NCI-H1048 (cell line): ENCODE results near the gene USHBP1.
"Not testable (repeated sequence)": the region's sequence is repeated elsewhere in the genome, so short reads cannot be mapped to it uniquely, and the experiment has no call there.

Experiments used
- DNase-seq: peaks from one replicate; lab custom pipeline; 2025; lab: John Stamatoyannopoulos, UW

The USHBP1 gene

DNA sequence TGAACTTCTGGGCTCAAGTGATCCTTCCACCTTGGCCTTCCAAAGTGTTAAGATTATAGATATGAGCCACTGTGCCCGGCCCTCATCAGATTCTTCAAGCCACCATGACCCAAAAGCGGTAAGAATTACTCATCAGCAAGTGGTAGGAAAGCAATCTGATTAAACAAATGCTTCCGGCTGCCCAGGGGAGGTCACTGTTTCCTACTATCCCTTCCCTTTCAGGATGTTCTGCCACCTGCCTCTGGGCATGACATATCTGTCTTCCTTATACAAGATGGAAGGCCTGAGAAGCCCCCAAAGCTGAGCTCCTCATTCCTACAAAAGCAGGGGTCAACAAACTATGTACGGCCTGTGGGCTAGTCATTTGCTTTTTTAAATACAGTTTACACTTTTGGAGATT, 31.7 kb upstream of the USHBP1 start:
- no peak for DNase-seq

DNA sequence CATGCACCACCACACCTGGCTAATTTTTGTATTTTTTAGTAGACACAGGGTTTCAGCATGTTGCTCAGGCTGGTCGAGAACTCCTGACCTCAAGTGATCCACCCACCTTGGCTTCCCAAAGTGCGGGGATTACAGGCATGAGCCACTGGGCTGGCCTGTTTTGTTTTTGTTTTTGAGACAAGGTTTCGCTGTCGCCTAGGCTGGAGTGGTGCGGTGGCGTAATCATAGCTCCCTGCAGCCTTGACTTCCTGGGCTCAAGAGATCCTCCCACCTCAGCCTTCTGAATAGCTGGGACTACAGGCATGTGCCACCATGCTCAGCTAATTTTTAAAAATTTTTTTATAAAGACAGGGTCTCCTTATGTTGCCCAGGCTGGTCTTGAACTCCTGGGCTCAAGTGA, 31.0 kb upstream of the USHBP1 start:
- DNase-seq, result not testable (repeated sequence)

DNA sequence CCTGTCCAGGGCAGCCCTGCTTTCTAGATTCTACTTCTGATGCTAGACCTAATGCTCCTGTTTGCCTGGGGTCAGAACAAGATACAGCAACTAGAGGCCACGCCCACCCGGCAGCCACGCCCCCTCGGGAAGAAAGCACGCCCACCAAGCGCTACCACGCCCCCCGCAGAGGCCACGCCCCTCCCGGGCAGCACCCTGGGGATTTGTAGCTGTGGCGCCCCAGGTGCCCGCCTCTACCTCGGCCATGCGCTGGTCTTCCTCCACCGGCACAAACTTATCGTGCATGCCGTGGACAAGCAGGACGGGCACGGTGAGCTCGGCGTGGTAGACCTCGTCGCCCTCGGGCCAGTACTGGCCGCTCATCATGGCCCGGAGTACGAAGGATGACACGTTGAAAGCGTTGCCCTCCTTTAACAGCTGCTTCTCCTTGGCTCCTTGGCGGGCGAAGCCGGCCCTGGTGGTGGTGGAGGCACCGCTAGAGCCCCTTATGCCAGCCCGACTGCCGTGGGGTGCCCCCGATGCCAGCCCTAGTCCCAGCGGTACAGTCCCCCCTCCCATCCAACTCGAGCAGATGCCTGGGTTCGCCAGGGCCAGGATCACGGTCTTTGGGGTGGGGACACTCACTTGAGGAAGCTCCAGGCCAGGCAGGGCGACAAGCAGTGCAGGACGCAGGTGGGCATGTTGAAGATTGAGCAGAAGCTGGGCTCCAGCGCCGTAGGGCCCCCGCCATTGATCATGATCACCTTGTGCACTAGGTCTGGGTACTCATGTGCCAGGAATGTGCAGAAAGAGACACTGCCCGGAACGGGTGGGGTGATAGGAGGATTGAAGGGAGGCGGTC, 29.7 kb upstream of the USHBP1 start:
- peak; percentile 22 for DNase-seq

DNA sequence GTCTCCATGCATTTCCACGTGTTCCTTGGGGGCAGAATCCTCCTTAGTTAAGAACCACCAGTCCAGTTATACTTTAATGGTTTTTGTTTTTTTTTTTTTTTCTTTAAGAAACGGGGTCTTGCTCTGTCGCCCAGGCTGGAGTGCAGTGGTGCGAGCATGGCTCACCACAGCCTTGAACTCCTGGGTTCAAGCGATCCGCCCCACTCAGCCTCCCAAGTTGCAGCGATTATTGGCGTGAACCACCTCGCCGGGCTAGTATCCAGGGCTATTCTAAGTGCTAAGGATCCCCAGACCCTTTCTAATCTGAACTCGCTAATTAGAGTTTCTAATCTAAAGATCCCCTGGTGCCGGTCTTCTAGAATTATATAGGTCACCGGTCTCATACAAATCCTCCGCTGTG, 29.1 kb upstream of the USHBP1 start:
- DNase-seq, result no peak

DNA sequence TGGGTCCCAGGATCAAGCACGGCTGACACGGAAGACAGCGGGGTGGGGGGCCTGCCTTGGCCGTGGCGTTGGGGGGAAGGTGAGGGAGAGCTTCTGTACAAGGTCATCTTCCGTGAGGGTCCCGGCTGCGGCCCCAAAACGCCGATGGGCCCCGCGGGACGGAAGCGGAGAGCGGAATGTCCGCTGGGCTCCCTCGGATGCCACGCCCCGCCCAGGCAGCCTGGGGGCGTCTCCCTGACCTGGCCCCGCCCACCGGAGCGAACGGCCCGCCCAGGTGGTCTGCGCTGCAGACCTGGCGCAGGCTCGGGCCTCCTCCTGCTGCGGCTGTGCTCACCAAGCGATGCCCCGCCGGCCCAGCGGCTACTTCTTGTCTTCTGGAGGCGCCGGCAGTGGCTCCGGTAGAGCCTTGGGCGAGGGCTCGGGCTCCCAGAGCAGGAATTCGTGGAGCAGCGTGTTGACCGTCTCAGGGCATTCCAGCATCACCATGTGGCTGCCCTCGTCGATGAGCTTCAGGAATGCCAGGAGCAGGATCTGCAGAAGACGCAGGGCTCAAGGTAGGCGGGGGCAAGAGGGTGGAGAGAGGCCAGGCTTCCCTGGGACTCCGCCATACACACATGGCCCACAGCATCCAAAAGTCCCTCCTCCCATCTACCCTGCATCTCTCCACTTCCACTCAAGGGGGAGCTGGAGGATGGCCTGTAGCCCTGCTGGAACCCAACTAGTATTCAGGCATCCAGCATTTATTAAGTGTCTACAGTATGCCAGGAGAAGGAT, 27.9 kb upstream of the USHBP1 start:
- DNase-seq, result no peak

DNA sequence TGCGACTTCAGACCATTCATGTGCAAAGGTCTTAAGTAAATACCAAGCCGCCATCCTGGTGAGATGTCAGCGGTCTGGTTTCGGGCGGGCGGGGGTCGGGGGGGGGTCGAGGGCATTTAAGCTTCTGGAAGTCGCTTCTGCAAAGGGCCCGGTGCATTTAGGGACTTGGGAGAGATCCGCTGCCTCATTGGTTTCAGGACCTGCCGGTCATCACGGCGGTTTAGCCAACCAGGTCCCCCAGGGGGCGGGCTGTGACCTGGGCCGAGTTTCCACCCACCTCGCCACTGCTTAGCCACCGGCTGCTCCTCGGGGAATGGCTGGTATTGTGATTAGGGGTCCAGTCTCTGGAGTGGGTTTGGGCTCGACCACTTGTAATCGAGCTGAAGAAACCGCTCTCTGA, 24.9 kb upstream of the USHBP1 start:
- no peak for DNase-seq

DNA sequence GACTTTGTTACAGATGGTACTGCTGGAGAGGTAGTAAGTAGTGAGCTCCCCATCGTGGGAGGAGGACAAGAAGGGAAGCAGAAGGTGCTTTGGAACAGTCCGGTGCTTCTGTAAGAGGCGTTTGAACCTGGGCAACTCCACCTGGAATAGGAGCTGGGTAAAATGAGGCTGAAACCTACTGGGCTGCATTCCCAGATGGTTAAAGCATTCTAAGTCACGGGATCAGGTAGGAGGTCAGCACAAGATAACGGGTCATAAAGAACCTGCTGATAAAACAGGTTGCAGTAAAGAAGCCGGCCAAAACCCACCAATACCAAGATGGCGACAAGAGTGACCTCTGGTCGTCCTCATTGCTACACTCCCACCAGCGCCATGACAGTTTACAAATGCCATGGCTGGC, 22.2 kb upstream of the USHBP1 start:
- DNase-seq, result no peak

DNA sequence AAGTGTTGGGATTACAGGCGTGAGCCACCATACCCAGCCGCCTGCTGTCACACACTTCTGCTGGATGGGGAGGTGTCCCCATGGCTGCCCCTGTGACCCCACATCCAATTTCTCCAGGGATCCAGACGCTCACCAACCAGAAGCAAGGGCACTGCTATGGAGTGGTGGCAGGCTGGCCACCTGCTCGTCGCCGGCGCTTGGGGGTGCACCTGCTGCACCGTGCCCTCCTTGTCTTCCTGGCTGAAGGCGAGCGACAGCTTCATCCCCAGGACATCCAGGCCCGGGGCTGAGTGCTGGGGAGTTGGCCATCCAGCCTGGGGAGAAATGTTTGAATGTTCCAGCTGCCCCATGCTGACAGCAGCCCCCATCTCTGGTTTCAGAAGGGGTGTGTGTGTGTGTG, 21.7 kb upstream of the USHBP1 start:
- DNase-seq, result no peak

DNA sequence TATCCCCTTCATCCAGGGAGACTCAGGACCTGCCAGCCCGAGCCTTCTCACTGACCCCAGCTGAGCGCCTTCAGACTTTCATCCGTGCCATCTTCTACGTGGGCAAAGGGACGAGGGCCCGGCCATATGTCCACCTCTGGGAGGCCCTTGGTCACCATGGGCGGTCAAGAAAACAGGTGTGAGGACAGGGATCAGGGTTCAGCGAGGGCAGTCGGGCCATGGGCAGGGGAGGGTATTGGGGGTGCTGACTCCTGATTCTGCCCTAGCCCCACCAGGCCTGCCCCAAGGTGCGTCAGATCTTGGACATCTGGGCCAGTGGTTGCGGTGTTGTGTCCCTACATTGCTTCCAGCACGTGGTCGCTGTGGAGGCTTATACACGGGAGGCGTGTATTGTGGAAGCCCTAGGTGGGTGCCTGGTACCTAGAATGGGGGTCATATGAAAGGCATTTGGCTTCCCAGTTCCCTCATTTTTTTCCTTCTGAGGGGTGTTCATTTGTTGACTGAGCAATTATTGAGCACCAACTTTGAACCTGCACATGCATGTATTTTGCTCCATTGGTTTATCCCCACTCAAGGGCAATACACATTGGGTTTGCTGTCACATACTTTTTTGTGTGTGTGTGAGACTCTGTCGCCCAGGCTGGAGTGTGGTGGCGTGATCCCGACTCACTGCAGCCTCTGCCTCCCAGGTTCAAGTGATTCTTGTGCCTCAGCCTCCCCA, 21.0 kb upstream of the USHBP1 start:
- no peak for DNase-seq

DNA sequence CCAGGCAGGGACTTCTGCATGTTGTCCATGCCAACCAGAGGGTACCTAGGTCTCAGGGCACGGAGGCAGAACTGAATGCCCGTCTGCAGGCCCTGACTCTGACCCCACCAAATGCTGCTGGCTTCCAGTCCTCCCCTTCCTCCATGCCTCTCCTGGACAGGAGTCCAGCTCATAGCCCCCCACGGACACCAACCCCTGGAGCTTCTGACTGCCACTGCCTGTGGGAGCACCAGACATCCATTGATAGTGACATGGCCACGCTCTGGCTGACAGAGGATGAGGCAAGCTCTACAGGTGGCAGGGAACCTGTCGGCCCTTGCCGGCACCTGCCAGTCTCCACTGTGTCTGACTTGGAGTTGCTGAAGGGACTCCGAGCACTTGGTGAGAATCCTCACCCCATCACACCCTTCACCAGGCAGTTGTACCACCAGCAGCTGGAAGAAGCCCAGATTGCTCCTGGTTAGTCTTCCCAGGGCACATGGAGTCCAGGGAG, 19.0 kb upstream of the USHBP1 start:
- DNase-seq, result no peak

DNA sequence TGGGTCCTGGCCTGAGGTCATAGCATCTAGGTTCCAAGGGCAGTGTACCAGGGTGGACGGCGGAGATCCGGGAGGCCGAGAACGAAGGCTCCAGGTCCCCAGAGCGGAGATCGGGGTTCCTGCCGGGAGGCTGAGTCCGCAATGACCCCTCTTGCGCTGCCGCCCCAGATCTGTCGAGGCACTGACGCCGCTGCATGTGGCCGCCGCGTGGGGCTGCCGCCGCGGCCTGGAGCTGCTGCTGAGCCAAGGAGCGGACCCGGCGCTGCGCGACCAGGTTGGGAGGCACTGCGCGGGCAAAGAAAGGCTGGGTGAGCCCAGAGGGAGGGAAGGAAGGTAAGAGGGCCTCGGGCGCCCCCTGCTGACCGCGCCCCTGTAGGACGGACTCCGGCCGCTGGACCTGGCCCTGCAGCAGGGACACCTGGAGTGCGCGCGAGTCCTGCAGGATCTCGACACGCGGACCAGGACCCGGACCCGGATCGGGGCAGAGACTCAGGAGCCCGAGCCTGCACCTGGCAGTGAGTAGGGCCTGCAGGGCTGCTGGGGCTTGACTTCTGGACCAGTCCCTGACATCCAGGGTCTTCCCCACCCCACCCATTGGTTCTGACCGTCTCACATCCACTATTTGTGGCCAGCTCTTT, 18.1 kb upstream of the USHBP1 start:
- peak; percentile 52 for DNase-seq

DNA sequence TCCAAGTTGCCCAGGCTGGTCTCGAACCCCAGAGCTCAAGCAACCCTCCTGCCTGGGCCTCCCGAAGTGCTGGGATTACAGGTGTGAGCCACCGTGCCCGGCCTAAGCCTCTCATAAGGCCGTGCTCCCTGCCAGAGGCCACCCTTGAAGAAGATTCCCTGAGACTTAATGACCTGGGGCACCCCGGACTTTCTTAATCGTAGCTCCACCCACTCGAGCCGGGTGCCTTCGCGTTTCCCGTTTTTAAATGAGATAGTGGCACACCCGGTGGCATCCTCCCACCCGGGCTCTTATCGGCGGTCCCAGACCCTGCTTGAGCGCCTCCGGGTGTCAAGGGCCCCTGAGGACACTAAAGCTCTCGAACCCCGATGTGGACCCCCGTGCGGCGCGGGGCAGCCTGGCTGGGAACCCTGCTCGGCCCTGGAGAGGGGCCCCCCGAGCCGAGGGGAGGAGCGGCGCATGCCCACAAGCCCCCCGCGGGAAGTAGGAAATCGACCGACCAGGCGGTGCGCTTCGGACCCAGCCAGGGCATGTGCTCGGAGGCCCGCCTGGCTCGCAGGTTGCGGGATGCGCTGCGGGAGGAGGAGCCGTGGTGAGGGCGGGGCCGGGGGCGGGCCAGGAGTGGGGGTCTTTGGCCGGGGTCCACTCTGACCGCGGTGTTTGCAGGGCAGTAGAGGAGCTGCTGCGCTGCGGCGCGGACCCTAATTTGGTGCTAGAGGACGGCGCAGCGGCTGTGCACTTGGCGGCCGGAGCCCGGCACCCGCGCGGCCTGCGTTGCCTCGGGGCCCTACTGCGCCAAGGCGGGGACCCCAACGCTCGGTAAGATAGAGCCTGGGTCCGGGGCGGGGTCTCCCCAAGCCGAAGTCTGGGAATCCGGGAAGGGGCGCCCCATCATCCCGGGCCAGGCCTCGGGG, 17.1 kb upstream of the USHBP1 start, which contains the start of gene ANKLE1:
ANKLE1 (plus strand) TSS at position 511 of the 914 bp plus-strand sequence; CDS start at position 531, 20 bp downstream.
- no peak for DNase-seq

DNA sequence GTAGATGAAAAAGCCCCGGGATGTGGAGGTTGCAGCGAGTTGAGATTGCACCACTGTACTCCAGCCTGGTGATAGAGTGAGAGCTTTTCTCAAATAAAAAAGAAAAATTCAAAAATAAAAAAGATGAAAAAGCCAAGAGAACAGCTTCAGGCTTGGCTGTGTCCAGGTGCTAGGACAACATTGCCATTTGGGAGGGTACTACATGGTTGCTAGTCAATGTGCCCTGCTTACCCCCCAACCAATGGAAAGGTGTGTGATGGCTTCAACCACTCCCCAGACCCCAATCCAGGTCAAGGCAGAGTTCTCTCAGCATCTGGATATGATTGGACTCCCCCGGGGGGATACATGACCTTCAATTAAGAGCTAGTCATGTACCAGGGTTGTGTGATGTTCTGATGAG, 14.9 kb upstream of the USHBP1 start:
- DNase-seq, result no peak

DNA sequence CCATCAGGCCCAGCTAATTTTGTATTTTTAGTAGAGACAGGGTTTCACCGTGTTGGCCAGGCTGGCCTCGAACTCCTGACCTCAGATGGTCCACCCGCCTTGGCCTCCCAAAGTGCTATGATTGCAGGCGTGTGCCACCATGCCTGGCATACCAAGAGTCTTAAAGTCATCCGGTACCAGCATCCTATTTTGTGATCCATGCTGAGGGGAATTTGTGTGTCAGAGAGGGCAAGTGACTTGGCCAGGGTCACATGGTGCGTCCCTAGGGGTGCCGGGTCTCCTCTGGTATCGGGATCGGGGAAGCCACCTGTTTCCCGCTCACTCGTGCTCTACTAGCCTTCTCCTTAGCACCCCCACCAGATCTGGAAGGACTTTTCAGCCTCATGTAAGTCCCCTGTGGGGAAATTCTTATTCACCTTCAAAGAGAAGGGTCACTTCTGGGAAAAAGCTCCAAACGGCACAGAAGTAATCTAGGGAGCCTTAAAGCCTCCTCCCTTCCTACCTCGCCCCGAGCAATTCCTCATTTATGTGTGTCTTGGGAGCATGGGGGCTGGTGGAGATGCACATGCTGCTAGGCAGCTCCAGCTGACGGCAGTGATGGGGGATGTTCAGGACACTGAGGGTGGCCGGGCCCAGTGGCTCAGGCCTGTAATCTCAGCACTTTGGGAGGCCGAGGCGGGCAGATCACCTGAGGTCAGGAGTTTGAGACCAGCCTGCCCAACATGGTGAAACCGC, 11.1 kb upstream of the USHBP1 start:
- DNase-seq, result no peak

DNA sequence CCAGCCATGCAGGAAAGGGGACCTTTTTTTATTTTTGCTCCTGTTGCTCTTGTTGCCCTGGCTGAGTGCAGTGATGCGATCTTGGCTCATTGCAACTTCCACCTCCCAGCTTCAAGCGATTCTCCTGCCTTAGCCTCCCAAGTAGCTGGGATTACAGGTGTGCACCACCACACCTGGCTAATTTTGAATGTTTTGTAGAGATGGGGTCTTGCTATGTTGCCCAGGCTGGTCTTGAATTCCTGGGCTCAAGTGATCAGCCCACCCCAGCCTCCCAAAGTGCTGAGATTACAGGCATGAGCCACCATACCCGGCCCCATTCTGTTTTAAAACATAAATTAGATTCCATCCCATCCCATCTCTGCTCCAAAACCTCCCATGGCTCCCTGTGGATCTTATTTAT, 10.3 kb upstream of the USHBP1 start:
- DNase-seq, result not testable (repeated sequence)

DNA sequence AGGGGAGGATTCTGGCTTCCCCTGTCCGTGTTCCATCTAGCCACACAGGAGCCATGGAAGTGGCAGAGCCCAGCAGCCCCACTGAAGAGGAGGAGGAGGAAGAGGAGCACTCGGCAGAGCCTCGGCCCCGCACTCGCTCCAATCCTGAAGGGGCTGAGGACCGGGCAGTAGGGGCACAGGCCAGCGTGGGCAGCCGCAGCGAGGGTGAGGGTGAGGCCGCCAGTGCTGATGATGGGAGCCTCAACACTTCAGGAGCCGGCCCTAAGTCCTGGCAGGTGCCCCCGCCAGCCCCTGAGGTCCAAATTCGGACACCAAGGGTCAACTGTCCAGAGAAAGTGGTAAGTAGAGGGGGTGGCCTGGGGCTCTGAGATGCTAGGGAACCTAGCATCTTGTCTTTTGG, 4.2 kb upstream of the USHBP1 start:
- no peak for DNase-seq

DNA sequence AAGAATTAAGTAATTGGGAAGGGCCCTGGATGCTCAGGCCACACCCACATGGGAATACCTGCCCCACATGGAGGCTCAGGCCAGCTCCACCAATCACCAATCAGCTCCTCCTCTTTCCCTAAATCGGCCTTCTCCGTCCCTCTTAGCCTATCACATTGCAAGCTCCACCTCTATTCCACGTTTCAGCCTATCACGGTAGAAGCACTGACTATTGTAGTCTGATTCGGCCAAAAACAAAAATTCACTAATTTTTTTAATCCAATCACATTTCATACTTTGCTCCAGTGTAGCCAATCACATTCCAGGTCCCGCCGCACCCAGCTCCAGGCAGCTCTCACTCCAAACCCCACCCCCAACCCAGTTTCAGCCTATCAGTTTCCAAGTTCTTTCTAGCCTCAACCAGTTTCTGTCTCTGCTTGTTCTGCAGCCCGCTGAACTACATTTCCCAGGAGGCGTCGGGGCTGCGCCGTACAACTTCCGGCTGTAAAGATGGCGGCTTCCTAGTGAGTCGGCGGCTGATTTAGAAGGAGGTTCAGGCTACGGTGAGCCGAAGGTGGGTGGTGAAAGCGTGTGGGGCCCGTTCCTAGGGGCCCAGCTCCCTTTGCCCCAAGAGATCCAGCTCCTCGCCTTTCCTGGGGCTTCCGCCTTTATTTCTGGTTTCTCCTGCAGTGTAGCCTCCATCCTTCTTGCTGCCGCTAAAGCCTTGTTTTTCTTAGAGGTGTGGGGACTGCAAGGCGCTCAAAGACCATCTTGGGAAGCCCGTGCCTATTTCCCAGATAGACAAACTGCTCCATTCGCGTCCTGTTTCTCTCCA, 2.6 kb upstream of the USHBP1 start, which contains the start of gene BABAM1:
BABAM1 (plus strand) TSS at position 469 of the 814 bp plus-strand sequence. CDS start 1,364 bp downstream, outside the sequence.
- DNase-seq, result peak; percentile 99

DNA sequence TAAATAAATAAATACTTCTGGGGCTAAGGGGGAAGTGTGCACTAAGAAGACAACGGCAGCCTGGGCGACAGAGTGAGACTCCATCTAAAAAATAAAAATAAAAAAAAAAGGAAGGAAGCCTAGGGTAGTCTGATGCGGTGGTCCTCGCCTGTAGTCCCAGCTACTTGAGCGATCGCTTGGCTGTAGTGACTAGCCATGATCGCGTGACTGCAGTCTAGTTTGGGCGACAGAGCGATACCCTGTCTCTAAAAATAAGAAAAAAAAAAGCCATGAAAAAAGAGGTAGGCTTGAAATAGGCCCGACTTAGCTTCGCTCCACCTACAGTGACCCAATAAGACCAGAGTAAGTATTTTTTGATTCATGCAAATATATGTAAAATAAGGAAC, 2.0 kb upstream of the USHBP1 start:
- no peak for DNase-seq

DNA sequence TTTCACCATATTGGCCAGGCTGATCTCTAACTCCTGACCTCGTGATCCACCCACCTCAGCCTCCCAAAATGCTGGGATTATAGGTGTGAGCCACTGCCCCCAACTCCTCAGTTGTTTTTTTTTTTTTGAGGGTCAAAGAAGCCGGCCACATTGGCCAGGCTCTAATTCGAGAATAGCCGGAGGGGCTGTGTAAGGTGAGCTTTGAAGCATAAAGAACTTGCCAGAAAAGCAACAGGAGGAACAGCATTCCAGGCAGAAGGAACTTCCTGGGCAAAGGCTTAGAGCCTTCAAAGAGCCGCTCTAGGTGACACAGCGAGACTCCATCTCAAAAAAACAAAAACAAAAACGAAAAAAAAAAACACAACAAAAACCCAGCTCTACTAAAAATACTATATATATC, 1.5 kb upstream of the USHBP1 start:
- no peak for DNase-seq
